ENCODE data around the gene NPIPB4.
"Not testable (repeated sequence)": the region's sequence is repeated elsewhere in the genome, so short reads cannot be mapped to it uniquely, and the experiment has no call there.

DNA sequence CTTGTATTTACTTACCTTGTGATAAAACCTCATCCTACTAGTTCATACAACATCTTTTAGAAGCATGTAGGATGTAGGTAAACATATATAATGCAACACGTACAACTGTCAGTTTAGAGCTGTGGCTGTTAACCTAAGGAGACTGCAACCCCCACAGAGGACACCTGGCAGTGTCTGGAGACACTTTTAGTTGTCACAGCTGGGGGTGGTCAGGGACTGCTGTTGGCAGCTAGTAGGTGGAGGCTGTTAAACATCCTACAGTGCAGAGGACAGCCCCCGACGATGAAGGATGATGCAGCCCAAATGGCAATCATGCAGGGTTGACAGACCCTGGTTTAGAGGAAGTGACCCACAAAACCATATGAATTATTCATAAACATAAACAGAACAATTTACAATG, 59.0 kb downstream of the NPIPB4 start:
- not testable (repeated sequence) for TF ChIP-seq GABPA (IDR thresholded peaks at IDR 0.05; ENCODE audit: low read depth)
- TF ChIP-seq, protein P1, sequence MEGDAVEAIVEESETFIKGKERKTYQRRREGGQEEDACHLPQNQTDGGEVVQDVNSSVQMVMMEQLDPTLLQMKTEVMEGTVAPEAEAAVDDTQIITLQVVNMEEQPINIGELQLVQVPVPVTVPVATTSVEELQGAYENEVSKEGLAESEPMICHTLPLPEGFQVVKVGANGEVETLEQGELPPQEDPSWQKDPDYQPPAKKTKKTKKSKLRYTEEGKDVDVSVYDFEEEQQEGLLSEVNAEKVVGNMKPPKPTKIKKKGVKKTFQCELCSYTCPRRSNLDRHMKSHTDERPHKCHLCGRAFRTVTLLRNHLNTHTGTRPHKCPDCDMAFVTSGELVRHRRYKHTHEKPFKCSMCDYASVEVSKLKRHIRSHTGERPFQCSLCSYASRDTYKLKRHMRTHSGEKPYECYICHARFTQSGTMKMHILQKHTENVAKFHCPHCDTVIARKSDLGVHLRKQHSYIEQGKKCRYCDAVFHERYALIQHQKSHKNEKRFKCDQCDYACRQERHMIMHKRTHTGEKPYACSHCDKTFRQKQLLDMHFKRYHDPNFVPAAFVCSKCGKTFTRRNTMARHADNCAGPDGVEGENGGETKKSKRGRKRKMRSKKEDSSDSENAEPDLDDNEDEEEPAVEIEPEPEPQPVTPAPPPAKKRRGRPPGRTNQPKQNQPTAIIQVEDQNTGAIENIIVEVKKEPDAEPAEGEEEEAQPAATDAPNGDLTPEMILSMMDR (IDR thresholded peaks at IDR 0.05; ENCODE audit: insufficient read depth, low read length) = not testable (repeated sequence)
